WTC11 (cell line): ENCODE data around the gene ABRAXAS1.

Source experiments
- ATF2 ChIP-seq: sonication (generic); formaldehyde crosslinking; IDR thresholded peaks from 2 replicates; pipeline ENCODE4 v1.8.1; 2022; ENCODE audit warnings: low read depth, missing genetic modification reagents, borderline replicate concordance
- CREB1 ChIP-seq: sonication (generic); formaldehyde crosslinking; IDR thresholded peaks from 2 replicates; pipeline ENCODE4 v1.8.0; 2023; ENCODE audit warnings: mild to moderate bottlenecking, missing genetic modification reagents
- CTCF ChIP-seq: fragments of 200-600 bp; IDR thresholded peaks from 2 replicates; pipeline ENCODE4 v1.8.0; 2022; ENCODE audit warnings: antibody characterized with exemption
- E2F5 ChIP-seq: sonication (generic); formaldehyde crosslinking; IDR thresholded peaks from 2 replicates; pipeline ENCODE4 v1.8.1; 2022; ENCODE audit warnings: mild to moderate bottlenecking, moderate library complexity, missing genetic modification reagents
- ESRRA ChIP-seq: sonication (generic); formaldehyde crosslinking; IDR thresholded peaks from 2 replicates; pipeline ENCODE4 v1.8.1; 2022; ENCODE audit warnings: mild to moderate bottlenecking, missing genetic modification reagents, borderline replicate concordance
- ETV6 ChIP-seq: sonication (generic); formaldehyde crosslinking; IDR thresholded peaks from 2 replicates; pipeline ENCODE4 v1.8.1; 2022; ENCODE audit warnings: mild to moderate bottlenecking, missing genetic modification reagents
- GABPB1 ChIP-seq: sonication (generic); formaldehyde crosslinking; IDR thresholded peaks from 2 replicates; pipeline ENCODE4 v1.8.1; 2023; ENCODE audit warnings: mild to moderate bottlenecking, missing genetic modification reagents
- HMGXB4 ChIP-seq: sonication (generic); formaldehyde crosslinking; IDR thresholded peaks from 2 replicates; pipeline ENCODE4 v1.8.1; 2023; ENCODE audit warnings: mild to moderate bottlenecking, moderate library complexity, missing genetic modification reagents
- JUN ChIP-seq: sonication (generic); formaldehyde crosslinking; IDR thresholded peaks from 2 replicates; pipeline ENCODE4 v1.8.0; 2023; ENCODE audit warnings: mild to moderate bottlenecking, missing genetic modification reagents
- MLX ChIP-seq: sonication (generic); formaldehyde crosslinking; IDR thresholded peaks from 2 replicates; pipeline ENCODE4 v1.8.1; 2023; ENCODE audit warnings: mild to moderate bottlenecking, missing genetic modification reagents, moderate library complexity
- NR1H2 ChIP-seq: sonication (generic); formaldehyde crosslinking; IDR thresholded peaks from 2 replicates; pipeline ENCODE4 v1.9.0; 2021; ENCODE audit warnings: mild to moderate bottlenecking, moderate library complexity, missing genetic modification reagents
- RORB ChIP-seq: fragments of 250-450 bp; sonication (Bioruptor Pico); IDR thresholded peaks from 2 replicates; pipeline ENCODE4 v1.9.0; 2021; ENCODE audit warnings: mild to moderate bottlenecking
- SMAD3 ChIP-seq: sonication (generic); formaldehyde crosslinking; IDR thresholded peaks from 2 replicates; pipeline ENCODE4 v1.8.0; 2022; ENCODE audit warnings: missing genetic modification reagents, mild to moderate bottlenecking, borderline replicate concordance
- ZBTB21 ChIP-seq: sonication (generic); formaldehyde crosslinking; IDR thresholded peaks from 2 replicates; pipeline ENCODE4 v1.8.1; 2023; ENCODE audit warnings: mild to moderate bottlenecking, missing genetic modification reagents, borderline replicate concordance

- TF ChIP-seq CTCF (no peak), SMAD3 (no peak), JUN (CRISPR knock-in tag) (no peak), HMGXB4 (CRISPR knock-in tag) (no peak), ESRRA (CRISPR knock-in tag) (no peak), E2F5 (CRISPR knock-in tag) (no peak), RORB (CRISPR knock-in tag) (no peak), NR1H2 (CRISPR knock-in tag) (no peak), CREB1 (CRISPR knock-in tag) (no peak), GABPB1 (CRISPR knock-in tag) (no peak), MLX (CRISPR knock-in tag) (no peak), ZBTB21 (CRISPR knock-in tag) (no peak), ETV6 (no peak), ATF2 (no peak)
These were observed 19.1 kb upstream of the ABRAXAS1 start for GRCh38 chr4:83503974-83504373.
